ENCODE results near the gene CTNND2. TPM values are rescaled to one million over a fixed set of nuclear protein-coding genes. Genes with fewer than 3 reads are reported as not detected.

The CTNND2 gene
- total and polyA plus RNA-seq, 2 donors (not counting 1 experiment from before 2014, with no cell fraction given): not detected

DNA sequence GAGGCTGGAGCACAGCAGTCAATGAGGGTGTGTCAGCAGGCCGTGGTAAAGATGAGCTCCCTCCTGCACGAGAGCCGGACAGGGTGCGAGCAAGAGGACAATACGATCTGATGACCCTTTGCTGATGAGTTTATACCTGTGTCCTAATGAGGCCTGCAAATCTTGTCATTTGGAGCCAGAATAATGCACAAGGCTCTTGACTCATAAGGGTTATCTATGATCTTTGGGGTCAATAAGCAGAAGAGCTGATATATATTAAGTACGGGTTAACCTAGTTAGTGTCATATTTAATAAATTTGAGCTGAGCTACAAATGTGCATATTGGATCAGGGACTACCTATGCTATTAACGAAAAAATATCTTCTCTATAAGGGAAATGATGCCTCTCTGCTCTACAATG is 46.9 kb downstream of the CTNND2 start:
- no peak overlapping the region for H3K4me3 ChIP-seq (ENCODE audit: control extremely low read depth in 1 of 5, extremely low read depth in 1 of 5, insufficient read depth in 1 of 5, low read depth in 2 of 5, low read length in 4 of 5)
- whole genome bisulfite sequencing (ENCODE audit: insufficient coverage): 94% methylated on average over 5 of the region's 7 CpGs
- TF ChIP-seq, protein P1, sequence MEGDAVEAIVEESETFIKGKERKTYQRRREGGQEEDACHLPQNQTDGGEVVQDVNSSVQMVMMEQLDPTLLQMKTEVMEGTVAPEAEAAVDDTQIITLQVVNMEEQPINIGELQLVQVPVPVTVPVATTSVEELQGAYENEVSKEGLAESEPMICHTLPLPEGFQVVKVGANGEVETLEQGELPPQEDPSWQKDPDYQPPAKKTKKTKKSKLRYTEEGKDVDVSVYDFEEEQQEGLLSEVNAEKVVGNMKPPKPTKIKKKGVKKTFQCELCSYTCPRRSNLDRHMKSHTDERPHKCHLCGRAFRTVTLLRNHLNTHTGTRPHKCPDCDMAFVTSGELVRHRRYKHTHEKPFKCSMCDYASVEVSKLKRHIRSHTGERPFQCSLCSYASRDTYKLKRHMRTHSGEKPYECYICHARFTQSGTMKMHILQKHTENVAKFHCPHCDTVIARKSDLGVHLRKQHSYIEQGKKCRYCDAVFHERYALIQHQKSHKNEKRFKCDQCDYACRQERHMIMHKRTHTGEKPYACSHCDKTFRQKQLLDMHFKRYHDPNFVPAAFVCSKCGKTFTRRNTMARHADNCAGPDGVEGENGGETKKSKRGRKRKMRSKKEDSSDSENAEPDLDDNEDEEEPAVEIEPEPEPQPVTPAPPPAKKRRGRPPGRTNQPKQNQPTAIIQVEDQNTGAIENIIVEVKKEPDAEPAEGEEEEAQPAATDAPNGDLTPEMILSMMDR (IDR thresholded peaks at IDR 0.05): no peak
- no peak for TF ChIP-seq EZH2 (IDR thresholded peaks at IDR 0.05; ENCODE audit: borderline replicate concordance, insufficient read depth, low read depth, low read length, poor library complexity, severe bottlenecking)
- intact Hi-C loops (cut with micrococcal nuclease): no loop called here
- no peaks in the 10 kb centered on the region for H3K27me3 ChIP-seq (replicated peaks in 1 of 4; ENCODE audit: control extremely low read depth in 1 of 4, control insufficient read depth in 3 of 4, insufficient read depth in 4 of 4, low read length in 3 of 4)
- H4K20me1 ChIP-seq (ENCODE audit: control insufficient read depth, insufficient read depth, low read length, poor library complexity, severe bottlenecking): no peaks in the 10 kb centered on the region
- ATAC-seq (ENCODE audit: low read depth) (no peak), DNase-seq (no peak)
- H3K27ac ChIP-seq (ENCODE audit: low read length in 2 of 2): no peak overlapping the region
- H3K4me2 ChIP-seq (replicated peaks; ENCODE audit: low read depth, low read length, poor library complexity, severe bottlenecking): no peak overlapping the region
- no peaks in the 10 kb centered on the region for H3K79me2 ChIP-seq (ENCODE audit: control insufficient read depth, insufficient read depth, low read length)
- Mint-ChIP-seq H3K9me3 (ENCODE audit: insufficient read depth) (no peaks in the 10 kb centered on the region), H3K27me3 (no peaks in the 10 kb centered on the region), H3K4me3 (no peak overlapping the region), H3K4me1 (no peaks in the 10 kb centered on the region), H3K27ac (no peak overlapping the region)
- no peaks in the 10 kb centered on the region for H3K36me3 ChIP-seq (replicated peaks in 1 of 2; ENCODE audit: control extremely low read depth in 1 of 2, control insufficient read depth in 1 of 2, extremely low read depth in 1 of 2, insufficient read depth in 2 of 2, low read length in 1 of 2)
- H3K9me3 ChIP-seq (ENCODE audit: control extremely low read depth in 1 of 3, control insufficient read depth in 2 of 3, insufficient read depth in 1 of 3, low read length in 2 of 3): no peaks in the 10 kb centered on the region
- H3K4me1 ChIP-seq (ENCODE audit: control insufficient read depth in 2 of 2, insufficient read depth in 2 of 2, low read length in 2 of 2): no peaks in the 10 kb centered on the region
- ChIA-PET POLR2A (no interaction called here), CTCF (no interaction called here)
- no peak overlapping the region for H2AFZ ChIP-seq (ENCODE audit: insufficient read depth, low read depth, low read length, poor library complexity, severe bottlenecking)
- H3K9ac ChIP-seq (ENCODE audit: low read length): no peak overlapping the region

DNA sequence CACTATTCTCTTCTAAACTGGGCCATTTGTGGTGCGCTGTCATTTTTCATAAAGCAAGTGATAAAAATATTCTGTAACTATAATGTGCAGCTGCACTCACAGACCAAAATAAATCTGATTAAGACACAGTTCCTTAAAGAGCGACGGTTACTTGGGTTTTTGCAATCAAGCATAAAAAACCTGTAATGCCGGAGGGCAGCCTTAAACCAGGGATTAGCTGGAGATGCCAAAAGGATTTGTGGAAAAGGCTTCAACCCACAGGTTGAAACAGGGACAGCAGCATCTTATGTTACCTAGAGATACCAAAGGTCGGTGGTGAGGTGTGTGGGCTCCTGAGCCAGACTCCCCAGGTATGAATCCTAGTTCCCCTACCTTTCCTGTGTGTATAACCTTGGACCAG is 49.3 kb downstream of the CTNND2 start:
- H3K4me3 ChIP-seq (ENCODE audit: control extremely low read depth in 1 of 5, extremely low read depth in 1 of 5, insufficient read depth in 1 of 5, low read depth in 2 of 5, low read length in 4 of 5): no peak overlapping the region
- POLR2A ChIA-PET: no interaction called here
- ATAC-seq (ENCODE audit: low read depth): no peak
- no peak overlapping the region for H3K27ac ChIP-seq (ENCODE audit: low read length in 2 of 2)
- H3K36me3 ChIP-seq (replicated peaks in 1 of 2; ENCODE audit: control extremely low read depth in 1 of 2, control insufficient read depth in 1 of 2, extremely low read depth in 1 of 2, insufficient read depth in 2 of 2, low read length in 1 of 2): no peaks in the 10 kb centered on the region
- H3K4me2 ChIP-seq (replicated peaks; ENCODE audit: low read depth, low read length, poor library complexity, severe bottlenecking): no peak overlapping the region
- TF ChIP-seq, protein P1 (IDR thresholded peaks at IDR 0.05): no peak
- no peaks in the 10 kb centered on the region for H3K79me2 ChIP-seq (ENCODE audit: control insufficient read depth, insufficient read depth, low read length)
- no peaks in the 10 kb centered on the region for H3K9me3 ChIP-seq (ENCODE audit: control extremely low read depth in 1 of 3, control insufficient read depth in 2 of 3, insufficient read depth in 1 of 3, low read length in 2 of 3)
- H3K9ac ChIP-seq (ENCODE audit: low read length): no peak overlapping the region
- H2AFZ ChIP-seq (ENCODE audit: insufficient read depth, low read depth, low read length, poor library complexity, severe bottlenecking): no peak overlapping the region
- WGBS (ENCODE audit: insufficient coverage): 52% methylated on average over 3 of the region's 5 CpGs
- CTCF ChIA-PET: no interaction called here
- DNase-seq: no peak
- Mint-ChIP-seq H3K9me3 (ENCODE audit: insufficient read depth) (no peaks in the 10 kb centered on the region), H3K27me3 (no peaks in the 10 kb centered on the region), H3K4me1 (no peaks in the 10 kb centered on the region), H3K27ac (no peak overlapping the region), H3K4me3 (no peak overlapping the region)
- H3K4me1 ChIP-seq (ENCODE audit: control insufficient read depth in 2 of 2, insufficient read depth in 2 of 2, low read length in 2 of 2): no peaks in the 10 kb centered on the region
- no peaks in the 10 kb centered on the region for H3K27me3 ChIP-seq (replicated peaks in 1 of 4; ENCODE audit: control extremely low read depth in 1 of 4, control insufficient read depth in 3 of 4, insufficient read depth in 4 of 4, low read length in 3 of 4)
- no peaks in the 10 kb centered on the region for H4K20me1 ChIP-seq (ENCODE audit: control insufficient read depth, insufficient read depth, low read length, poor library complexity, severe bottlenecking)
- intact Hi-C loops (cut with micrococcal nuclease): no loop called here
